Measurements from ENCODE around the gene SPART. TPM values are rescaled to one million over a fixed set of nuclear protein-coding genes. Genes with fewer than 3 reads are reported as not detected.
"Not testable (repeated sequence)": the region's sequence is repeated elsewhere in the genome, so short reads cannot be mapped to it uniquely, and the experiment has no call there.

The SPART gene
- total RNA-seq, 1 donor from 2014 or later = 32.7 TPM

DNA sequence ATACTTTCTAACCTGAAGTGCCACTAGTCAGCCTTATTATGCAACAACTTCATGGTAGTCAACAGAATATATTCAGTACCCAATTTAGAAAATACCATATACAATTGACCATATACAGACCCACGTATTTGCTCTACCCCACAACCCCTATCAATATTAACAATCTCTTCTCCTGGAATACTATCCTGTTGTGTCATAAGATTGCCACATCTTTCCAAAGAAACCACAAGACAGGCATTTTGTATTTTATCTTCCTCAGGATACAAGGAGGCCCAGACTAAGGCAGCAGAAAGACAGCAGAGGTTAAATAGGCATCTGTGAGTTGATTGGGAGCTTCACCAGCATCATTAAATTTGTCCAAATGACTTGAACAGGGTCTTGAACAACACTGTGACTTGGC lies 4.5 kb downstream of the SPART start:
- H3K27me3 ChIP-seq (ENCODE audit: low read depth) = no peaks in the 10 kb centered on the region
- intact Hi-C loops (cut with micrococcal nuclease) = no loop called here
- H3K36me3 ChIP-seq = no peaks in the 10 kb centered on the region
- H3K27ac ChIP-seq (replicated peaks) = no peak overlapping the region
- no peaks in the 10 kb centered on the region for H3K9me3 ChIP-seq (replicated peaks)
- TF ChIP-seq, protein P1, sequence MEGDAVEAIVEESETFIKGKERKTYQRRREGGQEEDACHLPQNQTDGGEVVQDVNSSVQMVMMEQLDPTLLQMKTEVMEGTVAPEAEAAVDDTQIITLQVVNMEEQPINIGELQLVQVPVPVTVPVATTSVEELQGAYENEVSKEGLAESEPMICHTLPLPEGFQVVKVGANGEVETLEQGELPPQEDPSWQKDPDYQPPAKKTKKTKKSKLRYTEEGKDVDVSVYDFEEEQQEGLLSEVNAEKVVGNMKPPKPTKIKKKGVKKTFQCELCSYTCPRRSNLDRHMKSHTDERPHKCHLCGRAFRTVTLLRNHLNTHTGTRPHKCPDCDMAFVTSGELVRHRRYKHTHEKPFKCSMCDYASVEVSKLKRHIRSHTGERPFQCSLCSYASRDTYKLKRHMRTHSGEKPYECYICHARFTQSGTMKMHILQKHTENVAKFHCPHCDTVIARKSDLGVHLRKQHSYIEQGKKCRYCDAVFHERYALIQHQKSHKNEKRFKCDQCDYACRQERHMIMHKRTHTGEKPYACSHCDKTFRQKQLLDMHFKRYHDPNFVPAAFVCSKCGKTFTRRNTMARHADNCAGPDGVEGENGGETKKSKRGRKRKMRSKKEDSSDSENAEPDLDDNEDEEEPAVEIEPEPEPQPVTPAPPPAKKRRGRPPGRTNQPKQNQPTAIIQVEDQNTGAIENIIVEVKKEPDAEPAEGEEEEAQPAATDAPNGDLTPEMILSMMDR (IDR thresholded peaks at IDR 0.05; ENCODE audit: borderline replicate concordance) = no peak
- no peak for DNase-seq
- H3K4me1 ChIP-seq = peaks cover 73% of the 10 kb centered on the region
- no peak overlapping the region for H3K4me3 ChIP-seq

DNA sequence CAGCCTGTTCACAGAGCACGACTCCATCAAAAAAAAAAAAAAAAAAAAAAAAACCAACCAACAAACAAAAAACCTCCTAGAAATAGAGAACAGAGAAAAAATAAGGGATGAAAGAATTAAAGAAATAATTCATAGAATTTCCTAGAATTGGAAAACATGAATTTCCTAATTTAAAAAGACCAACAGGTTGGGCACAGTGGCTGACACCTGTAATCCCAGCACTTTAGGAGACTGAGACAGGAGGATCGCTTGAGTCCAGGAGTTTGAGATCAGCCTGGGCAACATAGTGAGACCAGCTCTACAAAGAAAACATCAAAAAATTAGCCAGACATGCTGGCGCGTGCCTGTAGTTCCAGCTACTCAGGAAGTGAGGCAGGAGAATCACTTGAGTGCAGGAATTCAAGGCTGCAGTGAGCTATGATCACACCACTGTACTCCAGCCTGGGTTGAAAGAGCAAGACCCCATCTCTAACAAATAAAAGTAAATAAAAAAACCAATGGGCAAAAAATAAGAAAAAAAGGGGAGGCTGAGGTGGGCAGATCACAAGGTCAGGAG lies 6.5 kb downstream of the SPART start:
- H3K27me3 ChIP-seq (ENCODE audit: low read depth) = no peaks in the 10 kb centered on the region
- intact Hi-C loops (cut with micrococcal nuclease) = no loop called here
- H3K4me3 ChIP-seq = no peak overlapping the region
- DNase-seq = no peak
- no peak overlapping the region for H3K27ac ChIP-seq (replicated peaks)
- peaks cover 73% of the 10 kb centered on the region for H3K4me1 ChIP-seq
- TF ChIP-seq, protein P1 (IDR thresholded peaks at IDR 0.05; ENCODE audit: borderline replicate concordance) = no peak
- no peaks in the 10 kb centered on the region for H3K9me3 ChIP-seq (replicated peaks)
- peaks cover 8% of the 10 kb centered on the region for H3K36me3 ChIP-seq

DNA sequence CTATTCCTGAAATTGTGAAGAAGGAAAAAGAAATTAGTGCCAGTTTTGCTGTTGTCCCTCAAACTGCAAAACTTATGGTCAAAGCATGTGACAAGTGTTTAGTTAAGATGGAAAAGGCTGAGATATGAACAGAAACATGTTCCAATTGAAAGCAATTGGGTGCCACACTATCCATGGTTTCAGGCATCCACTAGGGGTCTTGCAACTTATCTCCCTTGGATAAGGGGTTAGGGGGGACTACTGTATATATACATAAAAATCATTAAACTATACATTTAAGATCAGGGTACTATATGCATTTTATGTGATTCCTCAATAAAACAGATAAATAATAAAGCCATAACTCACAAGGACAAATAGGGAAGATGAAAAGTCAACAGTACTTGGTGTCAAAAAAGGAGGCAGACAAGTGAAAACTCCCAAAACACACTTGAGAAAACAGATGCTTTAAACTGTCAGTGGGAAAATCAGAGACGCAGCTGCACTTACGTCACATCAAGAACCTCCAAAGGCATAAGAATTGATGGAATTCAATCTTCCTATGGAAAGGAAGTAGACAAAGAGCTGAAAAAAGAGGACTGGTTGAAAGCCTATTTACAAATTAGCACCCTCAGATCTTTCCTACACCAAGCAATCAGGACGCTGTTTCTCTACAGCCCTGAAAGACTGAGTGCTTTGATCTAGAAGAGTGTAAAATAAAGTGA lies 8.1 kb downstream of the SPART start:
- no peak for DNase-seq
- intact Hi-C loops (cut with micrococcal nuclease) = no loop called here
- no peak overlapping the region for H3K27ac ChIP-seq (replicated peaks)
- TF ChIP-seq, protein P1 (IDR thresholded peaks at IDR 0.05; ENCODE audit: borderline replicate concordance) = no peak
- peaks cover 12% of the 10 kb centered on the region for H3K36me3 ChIP-seq
- H3K9me3 ChIP-seq (replicated peaks) = no peaks in the 10 kb centered on the region
- no peaks in the 10 kb centered on the region for H3K27me3 ChIP-seq (ENCODE audit: low read depth)
- no peak overlapping the region for H3K4me3 ChIP-seq
- H3K4me1 ChIP-seq = peaks cover 70% of the 10 kb centered on the region

DNA sequence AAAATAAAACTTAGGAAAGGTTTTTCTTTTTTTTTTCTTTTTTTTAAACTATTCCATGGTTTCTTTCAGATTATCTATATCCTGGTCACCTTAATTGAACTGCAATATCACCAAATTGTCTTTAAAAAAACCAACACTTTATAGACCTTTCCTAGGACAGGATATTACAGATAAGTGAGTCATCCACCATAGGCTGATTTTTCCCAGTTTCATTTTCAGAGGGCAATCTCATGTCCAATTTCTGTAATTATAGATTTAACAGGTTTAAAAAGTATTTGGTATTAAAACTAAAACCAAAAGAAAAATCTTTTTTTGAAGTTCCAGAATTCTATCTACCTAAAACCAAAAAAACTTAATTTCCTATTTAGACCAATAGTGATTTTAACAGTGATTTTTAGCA lies 13.2 kb downstream of the SPART start:
- Histone ChIP-seq H3K27me3 (ENCODE audit: low read depth) (no peaks in the 10 kb centered on the region), H3K36me3 (peaks cover 43% of the 10 kb centered on the region), H3K4me3 (no peak overlapping the region), H3K4me1 (peaks cover 79% of the 10 kb centered on the region), H3K27ac (replicated peaks) (no peak overlapping the region), H3K9me3 (replicated peaks) (no peaks in the 10 kb centered on the region)
- TF ChIP-seq, protein P1 (IDR thresholded peaks at IDR 0.05; ENCODE audit: borderline replicate concordance) = no peak
- no peak for DNase-seq
- intact Hi-C loops (cut with micrococcal nuclease) = no loop called here

DNA sequence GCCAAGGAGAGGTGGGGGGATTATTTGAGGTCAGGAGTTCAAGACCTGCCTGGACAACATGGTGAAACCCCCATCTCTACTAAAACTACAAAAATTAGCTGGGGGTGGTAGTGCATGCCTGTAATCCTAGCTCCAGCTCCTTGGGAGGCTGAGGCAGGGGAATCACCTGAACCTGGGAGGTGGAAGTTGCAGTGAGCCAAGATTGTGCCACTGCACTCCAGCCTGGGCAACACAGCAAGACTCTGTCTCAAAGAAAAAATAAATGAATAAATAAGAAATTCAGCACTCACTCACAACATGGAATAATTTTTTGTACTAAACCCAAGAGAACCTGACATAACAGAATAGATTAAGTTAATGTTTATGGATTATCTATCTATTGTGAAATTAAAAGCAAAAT lies 13.9 kb downstream of the SPART start:
- Histone ChIP-seq H3K4me1 (peaks cover 73% of the 10 kb centered on the region), H3K36me3 (peaks cover 50% of the 10 kb centered on the region)
- intact Hi-C loops (cut with micrococcal nuclease) = not testable (repeated sequence)

DNA sequence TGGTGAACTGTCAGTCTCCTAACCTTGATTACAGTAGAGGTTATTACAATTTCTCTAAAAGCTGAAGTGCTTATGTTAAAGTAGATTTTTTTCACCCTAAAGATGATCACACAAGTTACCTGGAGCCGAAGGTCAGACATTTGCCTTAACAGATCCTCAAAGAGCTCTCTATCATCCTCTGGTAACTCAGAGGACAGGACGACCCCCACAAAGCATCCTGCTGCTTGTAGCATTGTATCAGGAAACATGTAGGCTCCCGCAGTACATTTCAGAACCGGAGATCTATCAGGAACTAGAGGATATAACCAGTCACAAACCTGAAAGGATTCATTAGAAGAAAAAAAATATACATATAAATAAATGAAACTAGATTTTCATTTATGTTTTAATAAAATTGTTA lies 14.9 kb downstream of the SPART start:
- Histone ChIP-seq H3K4me3 (no peak overlapping the region), H3K27ac (replicated peaks) (no peak overlapping the region), H3K4me1 (peaks cover 64% of the 10 kb centered on the region), H3K36me3 (peaks cover 58% of the 10 kb centered on the region), H3K27me3 (ENCODE audit: low read depth) (no peaks in the 10 kb centered on the region), H3K9me3 (replicated peaks) (no peaks in the 10 kb centered on the region)
- DNase-seq = no peak
- intact Hi-C loops (cut with micrococcal nuclease) = no loop called here
- TF ChIP-seq, protein P1 (IDR thresholded peaks at IDR 0.05; ENCODE audit: borderline replicate concordance) = no peak

More for the DNA sequence above, 13.9 kb downstream of the SPART start:
- H3K27ac ChIP-seq (replicated peaks); H3K4me3 ChIP-seq; H3K27me3 ChIP-seq (ENCODE audit: low read depth); H3K9me3 ChIP-seq (replicated peaks); DNase-seq: not testable (repeated sequence)
